GM23338 (cell line): ENCODE data around the gene FCHSD2. TPM values are rescaled to one million over a fixed set of nuclear protein-coding genes. Genes with fewer than 3 reads are reported as not detected.
A peak's percentile ranks its signal among the peaks of the same experiment; 100 is the strongest.

Source experiments
- ATAC-seq: fragments of 200-7000 bp; cut with Tn5 transposase; 3 replicates; pipeline ENCODE4 v1.9.1; 2020
- DNase-seq: peaks from one replicate; pipeline ENCODE4 v3.0.0-alpha.2; 2015; ENCODE audit warnings: low spot score
- H2AFZ ChIP-seq: fragments of 200-600 bp; sonication (generic); 2 replicates; pipeline ENCODE4 v1.8.0; 2016; ENCODE audit warnings: antibody characterized with exemption, mild to moderate bottlenecking, moderate library complexity
- H3F3A ChIP-seq: fragments of 200-600 bp; sonication (generic); replicated peaks from 2 replicates; pipeline ENCODE4 v1.8.0; 2017; ENCODE audit warnings: antibody characterized with exemption, mixed run types, low read depth
- H3K27ac ChIP-seq: fragments of 200-600 bp; sonication (generic); 2 replicates; pipeline ENCODE4 v1.6.1; 2016; ENCODE audit warnings: low read depth
- H3K27me3 ChIP-seq: fragments of 200-600 bp; sonication (generic); 2 replicates; pipeline ENCODE4 v1.8.0; 2016; ENCODE audit warnings: mild to moderate bottlenecking, mixed run types, moderate library complexity; ENCODE audit not compliant: insufficient read depth
- H3K36me3 ChIP-seq: fragments of 200-600 bp; sonication (generic); 2 replicates; pipeline ENCODE4 v1.8.0; 2016; ENCODE audit warnings: mild to moderate bottlenecking; ENCODE audit not compliant: insufficient read depth
- H3K4me1 ChIP-seq: fragments of 200-600 bp; sonication (generic); 2 replicates; pipeline ENCODE4 v1.8.0; 2016; ENCODE audit warnings: mild to moderate bottlenecking, moderate library complexity; ENCODE audit not compliant: insufficient read depth
- H3K4me2 ChIP-seq: fragments of 200-600 bp; sonication (generic); 2 replicates; pipeline ENCODE4 v1.7.1; 2017; ENCODE audit warnings: mixed run types
- H3K4me3 ChIP-seq: fragments of 200-600 bp; sonication (generic); 2 replicates; pipeline ENCODE4 v1.6.1; 2016; ENCODE audit warnings: mixed run types
- H3K79me2 ChIP-seq: fragments of 200-600 bp; sonication (generic); replicated peaks from 2 replicates; pipeline ENCODE4 v1.8.0; 2017; ENCODE audit warnings: mild to moderate bottlenecking; ENCODE audit not compliant: insufficient read depth
- H3K9me2 ChIP-seq: fragments of 200-600 bp; sonication (generic); 2 replicates; pipeline ENCODE4 v1.8.0; 2017; ENCODE audit not compliant: insufficient read depth
- H4K20me1 ChIP-seq: fragments of 200-600 bp; sonication (generic); replicated peaks from 2 replicates; pipeline ENCODE4 v1.8.0; 2017; ENCODE audit warnings: mild to moderate bottlenecking; ENCODE audit not compliant: insufficient read depth
- H3K27ac Mint-ChIP-seq: 2 replicates; pipeline ENCODE4 v1.8.0; 2020; ENCODE audit warnings: inconsistent platforms, mild to moderate bottlenecking, moderate library complexity, mixed read lengths
- H3K27me3 Mint-ChIP-seq: 3 replicates; pipeline ENCODE4 v1.8.0; 2022; ENCODE audit warnings: low read depth, mild to moderate bottlenecking, moderate library complexity, mixed read lengths, inconsistent platforms; ENCODE audit not compliant: insufficient read depth, poor library complexity
- H3K36me3 Mint-ChIP-seq: 3 replicates; pipeline ENCODE4 v1.8.0; 2021; ENCODE audit warnings: low read depth, mild to moderate bottlenecking, inconsistent platforms, moderate library complexity, mixed read lengths
- H3K4me1 Mint-ChIP-seq: 3 replicates; pipeline ENCODE4 v1.8.0; 2020; ENCODE audit warnings: mild to moderate bottlenecking, inconsistent platforms, mixed read lengths
- H3K4me3 Mint-ChIP-seq: 3 replicates; pipeline ENCODE4 v1.8.0; 2021; ENCODE audit warnings: moderate library complexity, mild to moderate bottlenecking, inconsistent platforms, mixed read lengths
- H3K9me3 Mint-ChIP-seq: 3 replicates; pipeline ENCODE4 v1.8.0; 2020; ENCODE audit warnings: moderate library complexity, mild to moderate bottlenecking, inconsistent platforms, mixed read lengths
- CREB1 ChIP-seq: fragments of 250-450 bp; sonication (Bioruptor Pico); IDR thresholded peaks from 2 replicates; pipeline ENCODE4 v1.5.0; 2020; ENCODE audit warnings: low read depth, mild to moderate bottlenecking, moderate library complexity
- EZH2 ChIP-seq: fragments of 200-600 bp; sonication (generic); IDR thresholded peaks from one replicate; pipeline ENCODE4 v1.8.0; 2017; ENCODE audit warnings: antibody characterized with exemption, mild to moderate bottlenecking, low read depth; ENCODE audit not compliant: unreplicated experiment
- EZH2phosphoT487 ChIP-seq: fragments of 200-600 bp; sonication (generic); IDR thresholded peaks from one replicate; pipeline ENCODE4 v1.8.1; 2018; ENCODE audit warnings: antibody characterized with exemption; ENCODE audit not compliant: unreplicated experiment
- JUNB ChIP-seq: IDR thresholded peaks from one replicate; pipeline ENCODE4 v1.6.1; 2016; ENCODE audit warnings: antibody characterized with exemption; ENCODE audit not compliant: unreplicated experiment
- NANOG ChIP-seq: IDR thresholded peaks from 2 replicates; pipeline ENCODE4 v1.6.1; 2016; ENCODE audit warnings: antibody characterized with exemption, borderline replicate concordance
- POLR2AphosphoS5 ChIP-seq: IDR thresholded peaks from 2 replicates; pipeline ENCODE4 v1.6.1; 2016; ENCODE audit warnings: antibody characterized with exemption, low read depth
- STAT1 ChIP-seq: IDR thresholded peaks from one replicate; pipeline ENCODE4 v1.6.1; 2016; ENCODE audit warnings: antibody characterized with exemption; ENCODE audit not compliant: unreplicated experiment
- ZNF114 ChIP-seq: fragments of 250-450 bp; sonication (Bioruptor Pico); IDR thresholded peaks from 2 replicates; pipeline ENCODE4 v1.5.0; 2020; ENCODE audit warnings: mild to moderate bottlenecking, moderate library complexity
- ZNF331 ChIP-seq: fragments of 250-450 bp; sonication (Bioruptor Pico); IDR thresholded peaks from 2 replicates; pipeline ENCODE4 v1.5.0; 2020; ENCODE audit warnings: low read depth, mild to moderate bottlenecking, moderate library complexity
- polyA plus RNA-seq: library from polyadenylated mRNA; unstranded; fragments of >200 nt; fragmentation: Nextera tagmentation; extraction: Ambion mirVana; gene quantifications from 2 replicates; pipeline ENCODE4 v1.2.1, GENCODE V29; 2016
- total RNA-seq: library from RNA; depleted of rRNA; stranded (reverse); fragments of >200 nt; shearing (Covaris generic); gene quantifications from 2 replicates; pipeline ENCODE4 v1.2.3, GENCODE V29; 2014
- TF ChIP-seq, protein P1 (sequence below): IDR thresholded peaks from 2 replicates; pipeline ENCODE4 v1.6.1; 2016; ENCODE audit warnings: antibody characterized with exemption
- TF ChIP-seq, protein P2 (sequence below): IDR thresholded peaks from one replicate; pipeline ENCODE4 v1.6.1; 2018; ENCODE audit warnings: antibody characterized with exemption; ENCODE audit not compliant: unreplicated experiment
- TF ChIP-seq, protein P3 (sequence below), 2 experiments: fragments of 200-600 bp in 1 of 2; sonication (generic) in 1 of 2; conservative IDR thresholded peaks; 2 replicates each; pipeline versions ENCODE4 v1.5.1 to v1.6.1; 2016 to 2017; ENCODE audit warnings: antibody characterized with exemption in 2 of 2, low read depth in 2 of 2, mild to moderate bottlenecking in 2 of 2, moderate library complexity in 1 of 2
- TF ChIP-seq, protein P4 (sequence below): fragments of 250-450 bp; sonication (Bioruptor Pico); IDR thresholded peaks from 2 replicates; pipeline ENCODE4 v1.5.0; 2020; ENCODE audit warnings: mild to moderate bottlenecking, moderate library complexity

FCHSD2 gene
- total and polyA plus RNA-seq, 2 experiments from 2014 or later = 3.6 to 5.2 TPM

DNA sequence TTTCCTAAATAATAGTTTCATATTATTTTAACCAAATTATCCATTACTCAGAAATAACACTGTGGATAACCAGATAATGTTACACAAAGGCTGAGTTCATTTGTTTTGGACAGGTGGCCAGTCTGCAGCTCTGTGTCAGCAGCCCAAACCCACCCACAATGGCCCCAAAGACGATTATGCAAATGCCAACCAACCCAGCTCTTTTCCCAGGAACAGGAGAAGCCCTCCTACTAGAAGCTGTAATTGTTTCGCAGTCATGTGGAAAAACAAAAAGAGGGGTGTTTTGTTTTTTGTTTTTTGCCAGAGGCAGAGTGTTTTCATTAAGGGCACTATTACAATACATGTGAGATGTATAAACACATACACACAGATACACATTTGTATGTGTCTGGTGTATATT lies 102.1 kb downstream of the FCHSD2 start:
- peak; percentile 22 for DNase-seq
- H3K27ac Mint-ChIP-seq = no peak overlapping the region
- H3K4me2 ChIP-seq = no peak overlapping the region
- H4K20me1 ChIP-seq = no peaks in the 10 kb centered on the region
- H3K27me3 Mint-ChIP-seq = peaks cover 3% of the 10 kb centered on the region
- H2AFZ ChIP-seq = no peak overlapping the region
- TF ChIP-seq CREB1 (CRISPR knock-in tag) = no peak
- TF ChIP-seq, protein P1, sequence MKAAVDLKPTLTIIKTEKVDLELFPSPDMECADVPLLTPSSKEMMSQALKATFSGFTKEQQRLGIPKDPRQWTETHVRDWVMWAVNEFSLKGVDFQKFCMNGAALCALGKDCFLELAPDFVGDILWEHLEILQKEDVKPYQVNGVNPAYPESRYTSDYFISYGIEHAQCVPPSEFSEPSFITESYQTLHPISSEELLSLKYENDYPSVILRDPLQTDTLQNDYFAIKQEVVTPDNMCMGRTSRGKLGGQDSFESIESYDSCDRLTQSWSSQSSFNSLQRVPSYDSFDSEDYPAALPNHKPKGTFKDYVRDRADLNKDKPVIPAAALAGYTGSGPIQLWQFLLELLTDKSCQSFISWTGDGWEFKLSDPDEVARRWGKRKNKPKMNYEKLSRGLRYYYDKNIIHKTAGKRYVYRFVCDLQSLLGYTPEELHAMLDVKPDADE = no peak
- TF ChIP-seq NANOG = no peak
- TF ChIP-seq, protein P2, sequence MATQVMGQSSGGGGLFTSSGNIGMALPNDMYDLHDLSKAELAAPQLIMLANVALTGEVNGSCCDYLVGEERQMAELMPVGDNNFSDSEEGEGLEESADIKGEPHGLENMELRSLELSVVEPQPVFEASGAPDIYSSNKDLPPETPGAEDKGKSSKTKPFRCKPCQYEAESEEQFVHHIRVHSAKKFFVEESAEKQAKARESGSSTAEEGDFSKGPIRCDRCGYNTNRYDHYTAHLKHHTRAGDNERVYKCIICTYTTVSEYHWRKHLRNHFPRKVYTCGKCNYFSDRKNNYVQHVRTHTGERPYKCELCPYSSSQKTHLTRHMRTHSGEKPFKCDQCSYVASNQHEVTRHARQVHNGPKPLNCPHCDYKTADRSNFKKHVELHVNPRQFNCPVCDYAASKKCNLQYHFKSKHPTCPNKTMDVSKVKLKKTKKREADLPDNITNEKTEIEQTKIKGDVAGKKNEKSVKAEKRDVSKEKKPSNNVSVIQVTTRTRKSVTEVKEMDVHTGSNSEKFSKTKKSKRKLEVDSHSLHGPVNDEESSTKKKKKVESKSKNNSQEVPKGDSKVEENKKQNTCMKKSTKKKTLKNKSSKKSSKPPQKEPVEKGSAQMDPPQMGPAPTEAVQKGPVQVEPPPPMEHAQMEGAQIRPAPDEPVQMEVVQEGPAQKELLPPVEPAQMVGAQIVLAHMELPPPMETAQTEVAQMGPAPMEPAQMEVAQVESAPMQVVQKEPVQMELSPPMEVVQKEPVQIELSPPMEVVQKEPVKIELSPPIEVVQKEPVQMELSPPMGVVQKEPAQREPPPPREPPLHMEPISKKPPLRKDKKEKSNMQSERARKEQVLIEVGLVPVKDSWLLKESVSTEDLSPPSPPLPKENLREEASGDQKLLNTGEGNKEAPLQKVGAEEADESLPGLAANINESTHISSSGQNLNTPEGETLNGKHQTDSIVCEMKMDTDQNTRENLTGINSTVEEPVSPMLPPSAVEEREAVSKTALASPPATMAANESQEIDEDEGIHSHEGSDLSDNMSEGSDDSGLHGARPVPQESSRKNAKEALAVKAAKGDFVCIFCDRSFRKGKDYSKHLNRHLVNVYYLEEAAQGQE = no peak
- no peak for TF ChIP-seq EZH2phosphoT487
- no peak for TF ChIP-seq POLR2AphosphoS5
- TF ChIP-seq EZH2 = no peak
- TF ChIP-seq ZNF114 (CRISPR knock-in tag) = no peak
- TF ChIP-seq, protein P3, sequence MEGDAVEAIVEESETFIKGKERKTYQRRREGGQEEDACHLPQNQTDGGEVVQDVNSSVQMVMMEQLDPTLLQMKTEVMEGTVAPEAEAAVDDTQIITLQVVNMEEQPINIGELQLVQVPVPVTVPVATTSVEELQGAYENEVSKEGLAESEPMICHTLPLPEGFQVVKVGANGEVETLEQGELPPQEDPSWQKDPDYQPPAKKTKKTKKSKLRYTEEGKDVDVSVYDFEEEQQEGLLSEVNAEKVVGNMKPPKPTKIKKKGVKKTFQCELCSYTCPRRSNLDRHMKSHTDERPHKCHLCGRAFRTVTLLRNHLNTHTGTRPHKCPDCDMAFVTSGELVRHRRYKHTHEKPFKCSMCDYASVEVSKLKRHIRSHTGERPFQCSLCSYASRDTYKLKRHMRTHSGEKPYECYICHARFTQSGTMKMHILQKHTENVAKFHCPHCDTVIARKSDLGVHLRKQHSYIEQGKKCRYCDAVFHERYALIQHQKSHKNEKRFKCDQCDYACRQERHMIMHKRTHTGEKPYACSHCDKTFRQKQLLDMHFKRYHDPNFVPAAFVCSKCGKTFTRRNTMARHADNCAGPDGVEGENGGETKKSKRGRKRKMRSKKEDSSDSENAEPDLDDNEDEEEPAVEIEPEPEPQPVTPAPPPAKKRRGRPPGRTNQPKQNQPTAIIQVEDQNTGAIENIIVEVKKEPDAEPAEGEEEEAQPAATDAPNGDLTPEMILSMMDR (conservative IDR thresholded peaks at IDR 0.05; ENCODE audit: low read depth in 2 of 2) = no peak
- TF ChIP-seq STAT1 = no peak
- TF ChIP-seq, protein P4, sequence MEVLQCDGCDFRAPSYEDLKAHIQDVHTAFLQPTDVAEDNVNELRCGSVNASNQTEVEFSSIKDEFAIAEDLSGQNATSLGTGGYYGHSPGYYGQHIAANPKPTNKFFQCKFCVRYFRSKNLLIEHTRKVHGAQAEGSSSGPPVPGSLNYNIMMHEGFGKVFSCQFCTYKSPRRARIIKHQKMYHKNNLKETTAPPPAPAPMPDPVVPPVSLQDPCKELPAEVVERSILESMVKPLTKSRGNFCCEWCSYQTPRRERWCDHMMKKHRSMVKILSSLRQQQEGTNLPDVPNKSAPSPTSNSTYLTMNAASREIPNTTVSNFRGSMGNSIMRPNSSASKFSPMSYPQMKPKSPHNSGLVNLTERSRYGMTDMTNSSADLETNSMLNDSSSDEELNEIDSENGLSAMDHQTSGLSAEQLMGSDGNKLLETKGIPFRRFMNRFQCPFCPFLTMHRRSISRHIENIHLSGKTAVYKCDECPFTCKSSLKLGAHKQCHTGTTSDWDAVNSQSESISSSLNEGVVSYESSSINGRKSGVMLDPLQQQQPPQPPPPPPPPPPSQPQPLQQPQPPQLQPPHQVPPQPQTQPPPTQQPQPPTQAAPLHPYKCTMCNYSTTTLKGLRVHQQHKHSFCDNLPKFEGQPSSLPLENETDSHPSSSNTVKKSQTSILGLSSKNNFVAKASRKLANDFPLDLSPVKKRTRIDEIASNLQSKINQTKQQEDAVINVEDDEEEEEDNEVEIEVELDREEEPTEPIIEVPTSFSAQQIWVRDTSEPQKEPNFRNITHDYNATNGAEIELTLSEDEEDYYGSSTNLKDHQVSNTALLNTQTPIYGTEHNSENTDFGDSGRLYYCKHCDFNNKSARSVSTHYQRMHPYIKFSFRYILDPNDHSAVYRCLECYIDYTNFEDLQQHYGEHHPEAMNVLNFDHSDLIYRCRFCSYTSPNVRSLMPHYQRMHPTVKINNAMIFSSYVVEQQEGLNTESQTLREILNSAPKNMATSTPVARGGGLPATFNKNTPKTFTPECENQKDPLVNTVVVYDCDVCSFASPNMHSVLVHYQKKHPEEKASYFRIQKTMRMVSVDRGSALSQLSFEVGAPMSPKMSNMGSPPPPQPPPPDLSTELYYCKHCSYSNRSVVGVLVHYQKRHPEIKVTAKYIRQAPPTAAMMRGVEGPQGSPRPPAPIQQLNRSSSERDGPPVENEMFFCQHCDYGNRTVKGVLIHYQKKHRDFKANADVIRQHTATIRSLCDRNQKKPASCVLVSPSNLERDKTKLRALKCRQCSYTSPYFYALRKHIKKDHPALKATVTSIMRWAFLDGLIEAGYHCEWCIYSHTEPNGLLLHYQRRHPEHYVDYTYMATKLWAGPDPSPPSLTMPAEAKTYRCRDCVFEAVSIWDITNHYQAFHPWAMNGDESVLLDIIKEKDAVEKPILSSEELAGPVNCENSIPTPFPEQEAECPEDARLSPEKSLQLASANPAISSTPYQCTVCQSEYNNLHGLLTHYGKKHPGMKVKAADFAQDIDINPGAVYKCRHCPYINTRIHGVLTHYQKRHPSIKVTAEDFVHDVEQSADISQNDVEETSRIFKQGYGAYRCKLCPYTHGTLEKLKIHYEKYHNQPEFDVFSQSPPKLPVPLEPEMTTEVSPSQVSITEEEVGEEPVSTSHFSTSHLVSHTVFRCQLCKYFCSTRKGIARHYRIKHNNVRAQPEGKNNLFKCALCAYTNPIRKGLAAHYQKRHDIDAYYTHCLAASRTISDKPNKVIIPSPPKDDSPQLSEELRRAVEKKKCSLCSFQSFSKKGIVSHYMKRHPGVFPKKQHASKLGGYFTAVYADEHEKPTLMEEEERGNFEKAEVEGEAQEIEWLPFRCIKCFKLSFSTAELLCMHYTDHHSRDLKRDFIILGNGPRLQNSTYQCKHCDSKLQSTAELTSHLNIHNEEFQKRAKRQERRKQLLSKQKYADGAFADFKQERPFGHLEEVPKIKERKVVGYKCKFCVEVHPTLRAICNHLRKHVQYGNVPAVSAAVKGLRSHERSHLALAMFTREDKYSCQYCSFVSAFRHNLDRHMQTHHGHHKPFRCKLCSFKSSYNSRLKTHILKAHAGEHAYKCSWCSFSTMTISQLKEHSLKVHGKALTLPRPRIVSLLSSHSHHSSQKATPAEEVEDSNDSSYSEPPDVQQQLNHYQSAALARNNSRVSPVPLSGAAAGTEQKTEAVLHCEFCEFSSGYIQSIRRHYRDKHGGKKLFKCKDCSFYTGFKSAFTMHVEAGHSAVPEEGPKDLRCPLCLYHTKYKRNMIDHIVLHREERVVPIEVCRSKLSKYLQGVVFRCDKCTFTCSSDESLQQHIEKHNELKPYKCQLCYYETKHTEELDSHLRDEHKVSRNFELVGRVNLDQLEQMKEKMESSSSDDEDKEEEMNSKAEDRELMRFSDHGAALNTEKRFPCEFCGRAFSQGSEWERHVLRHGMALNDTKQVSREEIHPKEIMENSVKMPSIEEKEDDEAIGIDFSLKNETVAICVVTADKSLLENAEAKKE (CRISPR knock-in tag) = no peak
- no peak for TF ChIP-seq ZNF331
- TF ChIP-seq JUNB = no peak
- no peaks in the 10 kb centered on the region for H3K9me2 ChIP-seq
- H3K36me3 Mint-ChIP-seq = no peaks in the 10 kb centered on the region
- H3K27ac ChIP-seq = no peak overlapping the region
- no peak overlapping the region for H3K4me3 Mint-ChIP-seq
- H3K4me1 Mint-ChIP-seq = peaks cover 3% of the 10 kb centered on the region; the same call in 2 of the 3 replicates
- no peaks in the 10 kb centered on the region for H3K36me3 ChIP-seq
- no peaks in the 10 kb centered on the region for H3K9me3 Mint-ChIP-seq
- no peaks in the 10 kb centered on the region for H3F3A ChIP-seq
- ATAC-seq = peak; percentile 60
- H3K4me1 ChIP-seq = no peaks in the 10 kb centered on the region
- no peaks in the 10 kb centered on the region for H3K79me2 ChIP-seq
- no peaks in the 10 kb centered on the region for H3K27me3 ChIP-seq
- no peak overlapping the region for H3K4me3 ChIP-seq
